ENCODE measurements around the gene MRPL36. TPM values are rescaled to one million over a fixed set of nuclear protein-coding genes. Genes with fewer than 3 reads are reported as not detected.

MRPL36 gene
- total RNA-seq, 4 donors from 2014 or later, result 37.7 to 63.4 (median 46.7) TPM

GRCh38 chr5:1779021-1779680, 20.5 kb downstream of the MRPL36 start:
- H3K36me3 ChIP-seq, result no peaks in the 10 kb centered on the region
- WGBS, 2 donors (ENCODE audit: low coverage in 1 of 2), result 77 to 79% methylated on average over 5 to 11 of the region's 32 CpGs
- H3K4me1 ChIP-seq, result no peaks in the 10 kb centered on the region
- H3K27ac ChIP-seq, result no peak overlapping the region
- no peak for ATAC-seq
- peaks cover 0 to 6% (median 0%) of the 10 kb centered on the region in 3 donors for H3K9me3 ChIP-seq
- peaks cover 31% of the 10 kb centered on the region for H3K27me3 ChIP-seq
- H3K4me3 ChIP-seq, result no peak overlapping the region
- TF ChIP-seq EP300 (IDR thresholded peaks at IDR 0.05) (no peak), POLR2A (IDR thresholded peaks at IDR 0.05) (no peak), POLR2AphosphoS5 (IDR thresholded peaks at IDR 0.05) (no peak)
- TF ChIP-seq, protein P1, sequence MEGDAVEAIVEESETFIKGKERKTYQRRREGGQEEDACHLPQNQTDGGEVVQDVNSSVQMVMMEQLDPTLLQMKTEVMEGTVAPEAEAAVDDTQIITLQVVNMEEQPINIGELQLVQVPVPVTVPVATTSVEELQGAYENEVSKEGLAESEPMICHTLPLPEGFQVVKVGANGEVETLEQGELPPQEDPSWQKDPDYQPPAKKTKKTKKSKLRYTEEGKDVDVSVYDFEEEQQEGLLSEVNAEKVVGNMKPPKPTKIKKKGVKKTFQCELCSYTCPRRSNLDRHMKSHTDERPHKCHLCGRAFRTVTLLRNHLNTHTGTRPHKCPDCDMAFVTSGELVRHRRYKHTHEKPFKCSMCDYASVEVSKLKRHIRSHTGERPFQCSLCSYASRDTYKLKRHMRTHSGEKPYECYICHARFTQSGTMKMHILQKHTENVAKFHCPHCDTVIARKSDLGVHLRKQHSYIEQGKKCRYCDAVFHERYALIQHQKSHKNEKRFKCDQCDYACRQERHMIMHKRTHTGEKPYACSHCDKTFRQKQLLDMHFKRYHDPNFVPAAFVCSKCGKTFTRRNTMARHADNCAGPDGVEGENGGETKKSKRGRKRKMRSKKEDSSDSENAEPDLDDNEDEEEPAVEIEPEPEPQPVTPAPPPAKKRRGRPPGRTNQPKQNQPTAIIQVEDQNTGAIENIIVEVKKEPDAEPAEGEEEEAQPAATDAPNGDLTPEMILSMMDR (IDR thresholded peaks at IDR 0.05), result no peak

GRCh38 chr5:1778138-1779020, 21.3 kb downstream of the MRPL36 start:
- Histone ChIP-seq H3K4me3 (no peak overlapping the region), H3K27ac (no peak overlapping the region), H3K4me1 (no peaks in the 10 kb centered on the region), H3K36me3 (no peaks in the 10 kb centered on the region), H3K9me3 (peaks cover 0 to 6% (median 0%) of the 10 kb centered on the region in 3 donors), H3K27me3 (peaks cover 29% of the 10 kb centered on the region)
- TF ChIP-seq EP300 (IDR thresholded peaks at IDR 0.05) (no peak), POLR2A (IDR thresholded peaks at IDR 0.05) (no peak), POLR2AphosphoS5 (IDR thresholded peaks at IDR 0.05) (no peak)
- TF ChIP-seq, protein P1 (IDR thresholded peaks at IDR 0.05), result no peak
- 63 to 68% methylated on average over 7 to 8 of the region's 19 CpGs for WGBS, 2 donors (ENCODE audit: low coverage in 1 of 2)
- ATAC-seq, result no peak

GRCh38 chr5:1777281-1778137, 22.1 kb downstream of the MRPL36 start:
- no peak for TF ChIP-seq POLR2A (IDR thresholded peaks at IDR 0.05)
- TF ChIP-seq, protein P1 (IDR thresholded peaks at IDR 0.05), result no peak
- no peak for TF ChIP-seq EP300 (IDR thresholded peaks at IDR 0.05)
- TF ChIP-seq POLR2AphosphoS5 (IDR thresholded peaks at IDR 0.05), result no peak
- Histone ChIP-seq H3K27me3 (peaks cover 26% of the 10 kb centered on the region), H3K4me3 (no peak overlapping the region), H3K27ac (no peak overlapping the region), H3K4me1 (no peaks in the 10 kb centered on the region), H3K36me3 (no peaks in the 10 kb centered on the region), H3K9me3 (peaks cover 0 to 6% (median 0%) of the 10 kb centered on the region in 3 donors)
- WGBS, 2 donors (ENCODE audit: low coverage in 1 of 2), result 81% methylated on average over 6 of the region's 31 CpGs; no CpG with 5 or more reads in 1 of the 2 donors
- ATAC-seq, result no peak

DNA sequence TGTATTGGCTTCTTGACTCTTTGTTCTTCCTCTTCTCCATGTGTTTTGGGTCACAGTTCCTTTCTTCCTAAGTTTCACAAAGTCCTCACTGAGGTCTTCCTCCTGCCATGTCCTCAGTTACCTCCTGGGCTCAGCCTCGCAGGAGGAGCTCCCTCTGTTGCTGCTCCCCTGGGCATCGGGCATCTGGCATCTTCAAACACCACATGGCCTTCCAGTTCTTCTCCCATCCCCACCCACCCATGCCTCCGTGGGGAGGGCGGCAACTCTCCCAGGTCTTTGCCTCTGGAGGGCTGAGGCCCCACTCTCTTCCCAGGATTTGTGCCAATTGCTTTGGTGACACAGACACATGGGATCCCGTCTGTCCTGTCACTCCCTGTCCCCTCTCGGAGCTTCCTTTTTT, 22.8 kb downstream of the MRPL36 start:
- Histone ChIP-seq H3K4me1 (no peaks in the 10 kb centered on the region), H3K4me3 (no peak overlapping the region), H3K36me3 (no peaks in the 10 kb centered on the region), H3K27ac (no peak overlapping the region), H3K27me3 (peaks cover 27% of the 10 kb centered on the region), H3K9me3 (peaks cover 0 to 6% (median 0%) of the 10 kb centered on the region in 3 donors)
- no peak for ATAC-seq
- TF ChIP-seq EP300 (IDR thresholded peaks at IDR 0.05) (no peak), POLR2AphosphoS5 (IDR thresholded peaks at IDR 0.05) (no peak), POLR2A (IDR thresholded peaks at IDR 0.05) (no peak)
- TF ChIP-seq, protein P1 (IDR thresholded peaks at IDR 0.05), result no peak
- 76% methylated on average over 5 of the region's 6 CpGs; no CpG with 5 or more reads in 1 of the 2 donors for WGBS, 2 donors (ENCODE audit: low coverage in 1 of 2)

All from gastroesophageal sphincter (tissue), 4 donors.